ENCODE results near the gene ATP6V1B1. TPM values are rescaled to one million over a fixed set of nuclear protein-coding genes. Genes with fewer than 3 reads are reported as not detected.

Gene ATP6V1B1
- total and polyA plus RNA-seq, 2 of the 13 experiments (the other 11 are each of a cell fraction or from before 2014, with no cell fraction given) = 0.58 to 1.6 TPM

DNA sequence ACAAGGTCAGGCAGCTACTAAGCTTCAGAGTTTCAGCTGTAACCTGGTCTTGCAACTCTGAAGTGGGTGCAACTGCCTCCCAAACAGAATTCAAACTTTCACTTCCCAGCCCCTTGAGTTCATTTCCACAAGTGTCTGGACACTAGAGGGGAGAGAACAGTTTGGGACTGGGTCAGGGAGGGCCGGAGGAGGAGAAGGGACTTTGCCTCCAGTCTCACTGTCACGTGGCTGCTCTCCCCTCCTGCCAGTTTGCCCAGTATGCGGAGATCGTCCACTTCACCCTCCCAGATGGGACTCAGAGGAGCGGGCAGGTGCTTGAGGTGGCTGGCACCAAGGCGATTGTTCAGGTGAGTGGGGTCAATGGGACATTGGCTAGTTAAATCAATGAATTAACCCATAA is 22.1 kb downstream of the ATP6V1B1 start (continued):
- TF ChIP-seq, protein P1, sequence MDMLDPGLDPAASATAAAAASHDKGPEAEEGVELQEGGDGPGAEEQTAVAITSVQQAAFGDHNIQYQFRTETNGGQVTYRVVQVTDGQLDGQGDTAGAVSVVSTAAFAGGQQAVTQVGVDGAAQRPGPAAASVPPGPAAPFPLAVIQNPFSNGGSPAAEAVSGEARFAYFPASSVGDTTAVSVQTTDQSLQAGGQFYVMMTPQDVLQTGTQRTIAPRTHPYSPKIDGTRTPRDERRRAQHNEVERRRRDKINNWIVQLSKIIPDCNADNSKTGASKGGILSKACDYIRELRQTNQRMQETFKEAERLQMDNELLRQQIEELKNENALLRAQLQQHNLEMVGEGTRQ (IDR thresholded peaks at IDR 0.05; ENCODE audit: low read depth, low read length) = peak; percentile 71; the same call in 1 of the 2 replicates
- TF ChIP-seq, protein P1 (CRISPR knock-in tag; IDR thresholded peaks at IDR 0.05; ENCODE audit: borderline replicate concordance) = peak; percentile 62; the same call in 1 of the 2 replicates
- TF ChIP-seq, protein P2, sequence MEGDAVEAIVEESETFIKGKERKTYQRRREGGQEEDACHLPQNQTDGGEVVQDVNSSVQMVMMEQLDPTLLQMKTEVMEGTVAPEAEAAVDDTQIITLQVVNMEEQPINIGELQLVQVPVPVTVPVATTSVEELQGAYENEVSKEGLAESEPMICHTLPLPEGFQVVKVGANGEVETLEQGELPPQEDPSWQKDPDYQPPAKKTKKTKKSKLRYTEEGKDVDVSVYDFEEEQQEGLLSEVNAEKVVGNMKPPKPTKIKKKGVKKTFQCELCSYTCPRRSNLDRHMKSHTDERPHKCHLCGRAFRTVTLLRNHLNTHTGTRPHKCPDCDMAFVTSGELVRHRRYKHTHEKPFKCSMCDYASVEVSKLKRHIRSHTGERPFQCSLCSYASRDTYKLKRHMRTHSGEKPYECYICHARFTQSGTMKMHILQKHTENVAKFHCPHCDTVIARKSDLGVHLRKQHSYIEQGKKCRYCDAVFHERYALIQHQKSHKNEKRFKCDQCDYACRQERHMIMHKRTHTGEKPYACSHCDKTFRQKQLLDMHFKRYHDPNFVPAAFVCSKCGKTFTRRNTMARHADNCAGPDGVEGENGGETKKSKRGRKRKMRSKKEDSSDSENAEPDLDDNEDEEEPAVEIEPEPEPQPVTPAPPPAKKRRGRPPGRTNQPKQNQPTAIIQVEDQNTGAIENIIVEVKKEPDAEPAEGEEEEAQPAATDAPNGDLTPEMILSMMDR (CRISPR knock-in tag; IDR thresholded peaks at IDR 0.05) = peak; percentile 10; the same call in 1 of the 2 replicates
- TF ChIP-seq, protein P3, sequence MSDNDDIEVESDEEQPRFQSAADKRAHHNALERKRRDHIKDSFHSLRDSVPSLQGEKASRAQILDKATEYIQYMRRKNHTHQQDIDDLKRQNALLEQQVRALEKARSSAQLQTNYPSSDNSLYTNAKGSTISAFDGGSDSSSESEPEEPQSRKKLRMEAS (IDR thresholded peaks at IDR 0.05) = 0 out of 2 replicates have a peak, but pooled peaks have one; percentile 29

DNA sequence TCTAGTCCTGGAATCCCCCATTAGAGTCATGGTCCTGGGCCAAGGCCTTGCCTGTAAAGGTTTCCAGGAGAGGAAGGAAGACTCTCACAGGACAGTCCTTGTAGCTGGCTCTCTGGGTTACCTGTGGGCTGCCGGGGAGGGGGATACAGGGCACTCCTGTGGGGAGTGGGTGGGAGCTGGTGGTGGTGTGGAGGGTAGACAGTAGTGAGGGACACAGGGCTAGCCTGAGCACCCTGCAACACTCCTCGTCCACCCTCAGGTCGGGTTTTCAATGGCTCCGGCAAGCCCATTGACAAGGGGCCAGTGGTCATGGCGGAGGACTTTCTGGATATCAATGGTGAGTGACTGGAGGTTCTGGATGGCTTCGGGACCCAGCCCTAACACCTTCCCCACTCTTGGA is 23.1 kb downstream of the ATP6V1B1 start:
- H3K36me3 ChIP-seq (replicated peaks in 1 of 2; ENCODE audit: control insufficient read depth in 1 of 2, insufficient read depth in 2 of 2, low read length in 2 of 2) = no peaks in the 10 kb centered on the region; a peak in 1 of 5 replicates
- ChIA-PET POLR2A (no interaction called here), CTCF (ENCODE audit: low intra/inter-chr PET ratio, low total read pairs) (no interaction called here)
- no peak overlapping the region for H2AFZ ChIP-seq (ENCODE audit: low read length)
- no peak overlapping the region for H3K4me2 ChIP-seq (ENCODE audit: low read depth, low read length)
- peaks cover 1 to 6% of the 10 kb centered on the region in 2 experiments; a peak in 2 of 5 replicates for H3K27me3 ChIP-seq (ENCODE audit: control insufficient read depth in 1 of 2, insufficient read depth in 2 of 2, low read length in 2 of 2)
- no peak for FAIRE-seq
- H3K27ac ChIP-seq (ENCODE audit: extremely low read length, insufficient read depth, low read length) = no peak overlapping the region
- no peak for ATAC-seq
- intact Hi-C loops (cut with micrococcal nuclease; ENCODE audit: unreplicated experiment) (no loop called here), in situ Hi-C loops (cut with HindIII; ENCODE audit: extremely low pct_ligation_motif_present, low pct_unique_long_range_greater_than_20kb) (no loop called here)
- H3K9me3 ChIP-seq (ENCODE audit: low read length) = no peaks in the 10 kb centered on the region
- no peak for TF ChIP-seq CC2D1A (CRISPR knock-in tag; IDR thresholded peaks at IDR 0.05)
- no peak overlapping the region for H3K4me3 ChIP-seq (replicated peaks in 1 of 3; ENCODE audit: insufficient read depth in 1 of 3, low read depth in 2 of 3, low read length in 3 of 3)
- H4K20me1 ChIP-seq (ENCODE audit: insufficient read depth, low read length) = no peaks in the 10 kb centered on the region
- no peak overlapping the region for H3K9ac ChIP-seq (ENCODE audit: insufficient read depth, low read depth, low read length)
- BruUV-seq (replicated peaks) = no TSS peak
- no peak for DNase-seq (ENCODE audit: low spot score)
- WGBS (ENCODE audit: low lambda C conversion rate) = 66% methylated on average over 6 of the region's 6 CpGs
- peaks cover 13% of the 10 kb centered on the region for H3K4me1 ChIP-seq (ENCODE audit: insufficient read depth, low read length)
- H3K79me2 ChIP-seq (ENCODE audit: insufficient read depth, low read length) = no peaks in the 10 kb centered on the region

Measured in HepG2 (cell line).